ENCODE data around the gene CTDP1.

GRCh38 chr18:79733986-79734770 is 54.6 kb downstream of the CTDP1 start:
- no peak for TF ChIP-seq CTCF (conservative IDR thresholded peaks at IDR 0.05; ENCODE audit: low read depth, low read length)
- no peak for TF ChIP-seq EZH2 (IDR thresholded peaks at IDR 0.05; ENCODE audit: low read length, unreplicated experiment)
- TF ChIP-seq EZH2phosphoT487 (IDR thresholded peaks at IDR 0.05; ENCODE audit: borderline replicate concordance, low read length): no peak
